ENCODE measurements around the gene WDR90. TPM values are rescaled to one million over a fixed set of nuclear protein-coding genes. Genes with fewer than 3 reads are reported as not detected.

Gene WDR90
- total RNA-seq, 1 donor from 2014 or later = 50.0 TPM

- no peak for DNase-seq (ENCODE audit: low spot score in 2 of 2)
- no peak for TF ChIP-seq CTCF (IDR thresholded peaks at IDR 0.05)
- Histone ChIP-seq H3K27ac (no peak overlapping the region), H3K27me3 (no peaks in the 10 kb centered on the region), H3K36me3 (peaks cover 26 to 39% of the 10 kb centered on the region in 2 donors), H3K4me1 (no peaks in the 10 kb centered on the region), H3K9me3 (no peaks in the 10 kb centered on the region), H3K4me3 (no peak overlapping the region)
- intact Hi-C loops (cut with DNase I) = no loop called here
Measured at GRCh38 chr16:624526-625070, 24.6 kb upstream of the WDR90 start.

GRCh38 chr16:625117-625976 is 23.8 kb upstream of the WDR90 start:
- TF ChIP-seq CTCF (IDR thresholded peaks at IDR 0.05) = no peak
- H3K27me3 ChIP-seq = no peaks in the 10 kb centered on the region
- H3K36me3 ChIP-seq = peaks cover 26 to 39% of the 10 kb centered on the region in 2 donors
- H3K4me1 ChIP-seq = no peaks in the 10 kb centered on the region
- no peaks in the 10 kb centered on the region for H3K9me3 ChIP-seq
- intact Hi-C loops (cut with DNase I) = no loop called here
- no peak for DNase-seq (ENCODE audit: low spot score in 2 of 2)
- no peak overlapping the region for H3K4me3 ChIP-seq
- no peak overlapping the region for H3K27ac ChIP-seq

GRCh38 chr16:625977-626765 is 23.0 kb upstream of the WDR90 start:
- no peak overlapping the region for H3K27ac ChIP-seq
- peaks cover 26 to 39% of the 10 kb centered on the region in 2 donors for H3K36me3 ChIP-seq
- H3K4me1 ChIP-seq = peaks cover 0 to 5% of the 10 kb centered on the region in 2 donors
- intact Hi-C loops (cut with DNase I) = no loop called here
- no peak for TF ChIP-seq CTCF (IDR thresholded peaks at IDR 0.05)
- H3K4me3 ChIP-seq = no peak overlapping the region
- H3K27me3 ChIP-seq = no peaks in the 10 kb centered on the region
- DNase-seq (ENCODE audit: low spot score in 2 of 2) = no peak
- H3K9me3 ChIP-seq = no peaks in the 10 kb centered on the region

GRCh38 chr16:626787-627453 is 22.2 kb upstream of the WDR90 start:
- Histone ChIP-seq H3K36me3 (peaks cover 26 to 39% of the 10 kb centered on the region in 2 donors), H3K27ac (no peak overlapping the region), H3K4me1 (peaks cover 0 to 5% of the 10 kb centered on the region in 2 donors), H3K9me3 (no peaks in the 10 kb centered on the region), H3K27me3 (no peaks in the 10 kb centered on the region), H3K4me3 (no peak overlapping the region)
- no peak for DNase-seq (ENCODE audit: low spot score in 2 of 2)
- no peak for TF ChIP-seq CTCF (IDR thresholded peaks at IDR 0.05)
- intact Hi-C loops (cut with DNase I) = no loop called here

GRCh38 chr16:627454-628239 is 21.5 kb upstream of the WDR90 start:
- H3K4me1 ChIP-seq = peaks cover 0 to 5% of the 10 kb centered on the region in 2 donors
- H3K27me3 ChIP-seq = no peaks in the 10 kb centered on the region
- intact Hi-C loops (cut with DNase I) = no loop called here
- DNase-seq (ENCODE audit: low spot score in 2 of 2) = no peak
- peaks cover 26 to 39% of the 10 kb centered on the region in 2 donors for H3K36me3 ChIP-seq
- H3K9me3 ChIP-seq = no peaks in the 10 kb centered on the region
- H3K4me3 ChIP-seq = no peak overlapping the region
- H3K27ac ChIP-seq = no peak overlapping the region
- TF ChIP-seq CTCF (IDR thresholded peaks at IDR 0.05) = no peak
